Measurements from ENCODE around the gene YBX3. TPM values are rescaled to one million over a fixed set of nuclear protein-coding genes. Genes with fewer than 3 reads are reported as not detected.

YBX3 gene
- polyA plus RNA-seq, 2 of the 4 experiments (the other 2 are of a cell fraction), result 140 to 150 TPM

GRCh38 chr12:10673659-10674384 is 49.3 kb downstream of the YBX3 start, which contains the start of gene STYK1 (continued):
- TF ChIP-seq HEYL (CRISPR knock-in tag; IDR thresholded peaks at IDR 0.05), result no peak

- Histone ChIP-seq H3K4me2 (no peak overlapping the region; the same call in 2 of the 3 replicates), H3K27ac (no peak overlapping the region), H3K4me3 (no peak overlapping the region), H3K4me1 (0 out of 3 replicates have a peak, but pooled peaks cover 3% of the 10 kb centered on the region), H3K9me3 (no peaks in the 10 kb centered on the region)
- WGBS (ENCODE audit: missing lambda C conversion rate), result 78% methylated on average over 15 of the region's 15 CpGs
- FAIRE-seq (no peak), ATAC-seq (no peak), DNase-seq (ENCODE audit: low read depth in 1 of 2, low spot score in 1 of 2) (no peak)
- ChIA-PET CTCF (interaction anchor here (1.0 to 2.3 kb wide), 3 partner anchors 17 to 350 kb away, joined by 3 to 7 read pairs (median 3); no protein-coding TSS in a partner anchor), POLR2A (interaction anchor here (0.6 kb wide), 1 partner anchor 66 kb away, joined by 3 read pairs; no protein-coding TSS in a partner anchor)
- TF ChIP-seq RFX5 (IDR thresholded peaks at IDR 0.05) (no peak), SMC3 (IDR thresholded peaks at IDR 0.05) (no peak), ESRRA (IDR thresholded peaks at IDR 0.05; ENCODE audit: borderline replicate concordance, low read length) (no peak), POLR2A (IDR thresholded peaks at IDR 0.05; ENCODE audit: low read length) (no peak), E2F6 (IDR thresholded peaks at IDR 0.05; ENCODE audit: borderline replicate concordance, low read depth) (no peak), MAFK (IDR thresholded peaks at IDR 0.05; ENCODE audit: partially characterized antibody) (no peak), RAD21 (conservative IDR thresholded peaks at IDR 0.05 in 1 of 2, IDR thresholded peaks at IDR 0.05 in 1 of 2) (no peak), USF2 (IDR thresholded peaks at IDR 0.05) (no peak), RARB (CRISPR knock-in tag; IDR thresholded peaks at IDR 0.05) (no peak), NR3C1 (IDR thresholded peaks at IDR 0.05) (no peak), POLR2AphosphoS2 (conservative IDR thresholded peaks at IDR 0.05; ENCODE audit: low read length) (no peak), ZNF302 (CRISPR knock-in tag; IDR thresholded peaks at IDR 0.05) (no peak), FOSB (CRISPR knock-in tag; IDR thresholded peaks at IDR 0.05) (no peak), BHLHE40 (IDR thresholded peaks at IDR 0.05; ENCODE audit: low read depth, low read length) (no peak)
Measured at GRCh38 chr12:10672231-10672868, 50.8 kb downstream of the YBX3 start.

DNA sequence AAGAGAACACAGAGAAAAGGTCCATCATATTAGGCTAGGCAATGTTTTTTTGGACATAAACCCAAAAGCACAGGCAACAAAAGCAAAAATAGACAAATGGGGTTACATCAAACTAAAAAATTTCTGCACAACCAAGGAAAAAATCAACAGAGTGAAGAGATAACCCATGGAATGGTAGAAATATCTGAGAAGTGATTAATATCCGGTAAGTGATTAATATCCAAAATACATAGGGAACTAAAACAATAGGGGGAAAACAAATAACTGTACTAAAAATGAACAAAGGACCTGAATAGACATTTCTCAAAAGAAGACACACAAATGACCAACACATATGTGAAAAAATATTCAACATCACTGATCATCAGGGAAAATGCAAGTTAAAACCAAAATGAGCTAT is 53.6 kb downstream of the YBX3 start:
- ChIA-PET CTCF (interaction anchor here (0.9 to 1.1 kb wide), 2 partner anchors 53 to 107 kb away, joined by 3 to 4 read pairs; no protein-coding TSS in a partner anchor), POLR2A (no interaction called here)
- Histone ChIP-seq H3K4me2 (no peak overlapping the region), H3K9me3 (no peaks in the 10 kb centered on the region), H3K27ac (no peak overlapping the region), H3K4me3 (no peak overlapping the region), H3K4me1 (0 out of 3 replicates have a peak, but pooled peaks cover 2% of the 10 kb centered on the region)
- TF ChIP-seq EP300 (IDR thresholded peaks at IDR 0.05), result no peak
- DNase-seq (ENCODE audit: low read depth in 1 of 2, low spot score in 1 of 2) (no peak), FAIRE-seq (no peak), ATAC-seq (no peak)
- WGBS (ENCODE audit: missing lambda C conversion rate), result 98% methylated on average over 1 of the region's 1 CpG

DNA sequence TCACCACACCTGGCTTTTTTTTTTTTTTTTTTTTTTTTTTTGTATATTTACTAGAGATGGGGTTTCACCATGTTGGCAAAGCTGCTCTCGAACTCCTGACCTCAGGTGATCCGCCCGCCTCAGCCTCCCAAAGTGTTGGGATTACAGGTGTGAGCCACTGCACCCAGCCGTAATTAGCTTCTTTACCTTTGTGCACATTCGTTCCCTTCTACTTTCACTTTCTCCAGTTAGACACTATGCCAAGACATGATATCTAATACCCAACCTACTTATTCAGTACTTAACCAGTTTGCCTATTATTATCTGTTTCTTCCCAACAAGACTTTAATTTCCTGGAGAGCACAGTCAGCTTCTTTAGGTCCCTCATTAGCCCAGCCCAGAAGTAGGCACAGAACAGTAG is 54.6 kb downstream of the YBX3 start:
- no peak for TF ChIP-seq RNF2 (IDR thresholded peaks at IDR 0.05; ENCODE audit: borderline replicate concordance, low read depth)
- TF ChIP-seq, protein P1, sequence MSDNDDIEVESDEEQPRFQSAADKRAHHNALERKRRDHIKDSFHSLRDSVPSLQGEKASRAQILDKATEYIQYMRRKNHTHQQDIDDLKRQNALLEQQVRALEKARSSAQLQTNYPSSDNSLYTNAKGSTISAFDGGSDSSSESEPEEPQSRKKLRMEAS (IDR thresholded peaks at IDR 0.05), result no peak
- no peak for TF ChIP-seq MAFK (IDR thresholded peaks at IDR 0.05; ENCODE audit: partially characterized antibody)
- TF ChIP-seq RFX5 (IDR thresholded peaks at IDR 0.05), result no peak
- no peak for TF ChIP-seq MAZ (IDR thresholded peaks at IDR 0.05; ENCODE audit: borderline replicate concordance, low read depth, low read length)
- TF ChIP-seq, protein P2, sequence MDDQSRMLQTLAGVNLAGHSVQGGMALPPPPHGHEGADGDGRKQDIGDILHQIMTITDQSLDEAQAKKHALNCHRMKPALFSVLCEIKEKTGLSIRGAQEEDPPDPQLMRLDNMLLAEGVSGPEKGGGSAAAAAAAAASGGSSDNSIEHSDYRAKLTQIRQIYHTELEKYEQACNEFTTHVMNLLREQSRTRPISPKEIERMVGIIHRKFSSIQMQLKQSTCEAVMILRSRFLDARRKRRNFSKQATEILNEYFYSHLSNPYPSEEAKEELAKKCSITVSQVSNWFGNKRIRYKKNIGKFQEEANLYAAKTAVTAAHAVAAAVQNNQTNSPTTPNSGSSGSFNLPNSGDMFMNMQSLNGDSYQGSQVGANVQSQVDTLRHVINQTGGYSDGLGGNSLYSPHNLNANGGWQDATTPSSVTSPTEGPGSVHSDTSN (IDR thresholded peaks at IDR 0.05), result no peak
- no peak for TF ChIP-seq HOXB5 (CRISPR knock-in tag; IDR thresholded peaks at IDR 0.05)
- TF ChIP-seq HOXA7 (CRISPR knock-in tag; IDR thresholded peaks at IDR 0.05), result no peak
- TF ChIP-seq CBX8 (IDR thresholded peaks at IDR 0.05), result no peak
- TF ChIP-seq USF2 (IDR thresholded peaks at IDR 0.05), result no peak
- 54% methylated on average over 5 of the region's 5 CpGs for WGBS (ENCODE audit: missing lambda C conversion rate)
- Histone ChIP-seq H3K4me3 (no peak overlapping the region), H3K4me2 (no peak overlapping the region), H3K27ac (no peak overlapping the region), H3K9me3 (no peaks in the 10 kb centered on the region), H3K4me1 (no peaks in the 10 kb centered on the region)
- DNase-seq (ENCODE audit: low read depth in 1 of 2, low spot score in 1 of 2) (no peak), ATAC-seq (no peak), FAIRE-seq (no peak)
- ChIA-PET POLR2A (no interaction called here), CTCF (interaction anchor here (0.9 to 2.0 kb wide), 4 partner anchors 62 to 920 kb away, joined by 4 to 5 read pairs (median 4); no protein-coding TSS in a partner anchor)

Measured in A549 (cell line).